ENCODE data around the gene MED7. TPM values are rescaled to one million over a fixed set of nuclear protein-coding genes. Genes with fewer than 3 reads are reported as not detected.

MED7 gene
- total and polyA plus RNA-seq, 10 of the 15 experiments (the other 5 are each of a cell fraction or from before 2014, with no cell fraction given): 9.3 to 47.7 (median 22.7) TPM

- ChIA-PET CTCF (interaction anchor here (0.9 to 1.2 kb wide), 4 partner anchors 10 to 92 kb away, joined by 3 to 5 read pairs (median 5); no protein-coding TSS in a partner anchor), RAD21 (ENCODE audit: unreplicated experiment) (interaction anchor here (0.7 to 1.2 kb wide), 2 partner anchors 10 to 91 kb away, joined by 3 read pairs; no protein-coding TSS in a partner anchor), SMC1A (ENCODE audit: uncharacterized antibody, unreplicated experiment) (interaction anchor here (1.0 to 2.5 kb wide), 5 partner anchors 10 to 273 kb away, joined by 3 to 12 read pairs (median 4); no protein-coding TSS in a partner anchor), POLR2A (interaction anchor here (1.1 kb wide), 2 partner anchors 10 to 11 kb away, joined by 3 to 4 read pairs; no protein-coding TSS in a partner anchor)
- Histone ChIP-seq H3K9me3 (replicated peaks; ENCODE audit: control insufficient read depth, insufficient read depth, low read length) (no peaks in the 10 kb centered on the region), H3K27ac (ENCODE audit: control insufficient read depth, insufficient read depth) (no peak overlapping the region), H3K36me3 (ENCODE audit: control insufficient read depth in 2 of 2, insufficient read depth in 2 of 2, low read length in 1 of 2) (no peaks in the 10 kb centered on the region), H2AFZ (ENCODE audit: control insufficient read depth, low read depth, low read length) (no peak overlapping the region), H3K27me3 (replicated peaks in 1 of 2; ENCODE audit: control insufficient read depth in 2 of 2, insufficient read depth in 2 of 2, low read length in 1 of 2) (no peaks in the 10 kb centered on the region; a peak in 1 of 4 replicates), H3K4me3 (no peak overlapping the region), H3K9ac (ENCODE audit: control insufficient read depth, insufficient read depth, low read length) (no peak overlapping the region), H3K4me1 (ENCODE audit: control insufficient read depth, insufficient read depth, low read length) (peaks cover 3% of the 10 kb centered on the region), H3K79me2 (ENCODE audit: control insufficient read depth, insufficient read depth, low read length) (no peaks in the 10 kb centered on the region), H3K4me2 (ENCODE audit: control insufficient read depth, insufficient read depth) (no peak overlapping the region), H4K20me1 (ENCODE audit: control insufficient read depth, insufficient read depth) (no peaks in the 10 kb centered on the region)
- TF ChIP-seq STAT3 (IDR thresholded peaks at IDR 0.05; ENCODE audit: low read depth, low read length) (no peak), GABPA (IDR thresholded peaks at IDR 0.05; ENCODE audit: low read depth) (no peak), SREBF1 (IDR thresholded peaks at IDR 0.05; ENCODE audit: low read length) (no peak), DPF2 (IDR thresholded peaks at IDR 0.05) (no peak), FOS (IDR thresholded peaks at IDR 0.05; ENCODE audit: borderline replicate concordance, extremely low read depth, insufficient read length) (no peak), NFXL1 (IDR thresholded peaks at IDR 0.05; ENCODE audit: borderline replicate concordance) (no peak), KDM1A (IDR thresholded peaks at IDR 0.05; ENCODE audit: borderline replicate concordance) (no peak), CREM (IDR thresholded peaks at IDR 0.05; ENCODE audit: low read depth) (no peak), E2F8 (IDR thresholded peaks at IDR 0.05; ENCODE audit: low read depth, partially characterized antibody) (no peak), IKZF2 (IDR thresholded peaks at IDR 0.05) (no peak)
- 61% methylated on average over 6 of the region's 6 CpGs for WGBS (ENCODE audit: insufficient coverage, insufficient replicate concordance, low lambda C conversion rate, missing lambda C conversion rate)
- no TSS peak for BruUV-seq (replicated peaks)
- ATAC-seq (no peak), FAIRE-seq (no peak), DNase-seq (ENCODE audit: low read depth, low spot score) (no peak)
- intact Hi-C loops (cut with micrococcal nuclease; ENCODE audit: unreplicated experiment) (no loop called here), in situ Hi-C loops (cut with MboI) (no loop called here)
Measured at GRCh38 chr5:157161996-157162395, 19.3 kb upstream of the MED7 start.

Data from GM12878 (cell line).